ENCODE results near the gene SOX6. TPM values are rescaled to one million over a fixed set of nuclear protein-coding genes. Genes with fewer than 3 reads are reported as not detected.
"Not testable (repeated sequence)": the region's sequence is repeated elsewhere in the genome, so short reads cannot be mapped to it uniquely, and the experiment has no call there.

The SOX6 gene
- total and polyA plus RNA-seq, 7 donors = 0.61 to 47.6 (median 14.6) TPM

DNA sequence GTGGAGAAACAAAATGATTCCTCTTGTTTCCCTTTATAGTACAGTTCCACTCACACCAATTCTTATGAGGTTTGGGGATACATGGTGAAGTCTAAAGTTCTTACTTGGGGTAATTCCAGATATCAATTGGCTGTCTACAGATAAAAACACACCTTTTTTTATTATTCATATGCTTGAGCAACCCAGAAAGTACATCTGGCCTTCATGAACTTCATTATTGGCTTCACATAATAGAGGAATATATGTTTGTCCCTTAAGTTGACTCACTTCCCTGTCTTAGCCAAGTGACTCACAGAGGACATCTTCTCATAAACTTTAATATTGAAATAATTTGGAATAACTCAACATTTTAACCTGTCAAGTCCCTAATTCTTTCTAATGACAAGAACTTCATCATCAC, 36.3 kb upstream of the SOX6 start:
- Histone ChIP-seq H3K4me3 (no peak overlapping the region), H3K36me3 (ENCODE audit: insufficient read depth in 1 of 2, low read depth in 1 of 2) (no peaks in the 10 kb centered on the region), H3K27me3 (ENCODE audit: insufficient read depth in 3 of 3, low read length in 2 of 3) (no peaks in the 10 kb centered on the region), H3K27ac (peak overlapping the region; percentile 17), H3K4me1 (peaks cover 19% of the 10 kb centered on the region), H3K9me3 (no peaks in the 10 kb centered on the region)
- peak in 2 of 4 donors; percentile 60 to 63 for ATAC-seq
- DNase-seq = no peak
- TF ChIP-seq, protein P1, sequence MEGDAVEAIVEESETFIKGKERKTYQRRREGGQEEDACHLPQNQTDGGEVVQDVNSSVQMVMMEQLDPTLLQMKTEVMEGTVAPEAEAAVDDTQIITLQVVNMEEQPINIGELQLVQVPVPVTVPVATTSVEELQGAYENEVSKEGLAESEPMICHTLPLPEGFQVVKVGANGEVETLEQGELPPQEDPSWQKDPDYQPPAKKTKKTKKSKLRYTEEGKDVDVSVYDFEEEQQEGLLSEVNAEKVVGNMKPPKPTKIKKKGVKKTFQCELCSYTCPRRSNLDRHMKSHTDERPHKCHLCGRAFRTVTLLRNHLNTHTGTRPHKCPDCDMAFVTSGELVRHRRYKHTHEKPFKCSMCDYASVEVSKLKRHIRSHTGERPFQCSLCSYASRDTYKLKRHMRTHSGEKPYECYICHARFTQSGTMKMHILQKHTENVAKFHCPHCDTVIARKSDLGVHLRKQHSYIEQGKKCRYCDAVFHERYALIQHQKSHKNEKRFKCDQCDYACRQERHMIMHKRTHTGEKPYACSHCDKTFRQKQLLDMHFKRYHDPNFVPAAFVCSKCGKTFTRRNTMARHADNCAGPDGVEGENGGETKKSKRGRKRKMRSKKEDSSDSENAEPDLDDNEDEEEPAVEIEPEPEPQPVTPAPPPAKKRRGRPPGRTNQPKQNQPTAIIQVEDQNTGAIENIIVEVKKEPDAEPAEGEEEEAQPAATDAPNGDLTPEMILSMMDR (IDR thresholded peaks at IDR 0.05) = no peak
- intact Hi-C loops (cut with DNase I) = no loop called here

DNA sequence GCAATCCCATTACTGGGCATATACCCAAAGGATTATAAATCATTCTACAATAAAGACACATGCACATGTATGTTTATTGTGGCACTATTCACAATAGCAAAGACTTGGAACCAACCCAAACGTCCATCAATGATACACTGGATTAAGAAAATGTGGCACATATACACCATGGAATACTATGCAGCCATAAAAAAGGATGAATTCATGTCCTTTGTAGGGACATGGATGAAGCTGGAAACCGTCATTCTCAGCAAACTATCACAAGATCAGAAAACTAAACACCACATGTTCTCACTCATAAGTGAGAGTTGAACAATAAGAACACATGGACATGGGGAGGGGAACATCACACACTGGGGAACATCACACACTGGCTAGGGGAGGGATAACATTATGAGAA, 34.5 kb upstream of the SOX6 start:
- intact Hi-C loops (cut with DNase I); H3K27me3 ChIP-seq (ENCODE audit: insufficient read depth in 3 of 3, low read length in 2 of 3); ATAC-seq; H3K4me1 ChIP-seq; DNase-seq; H3K27ac ChIP-seq; H3K4me3 ChIP-seq; H3K9me3 ChIP-seq; H3K36me3 ChIP-seq (ENCODE audit: insufficient read depth in 1 of 2, low read depth in 1 of 2): not testable (repeated sequence)
- 80 to 85% (median 82%) methylated on average over 2 of the region's 2 CpGs for WGBS, 3 donors

DNA sequence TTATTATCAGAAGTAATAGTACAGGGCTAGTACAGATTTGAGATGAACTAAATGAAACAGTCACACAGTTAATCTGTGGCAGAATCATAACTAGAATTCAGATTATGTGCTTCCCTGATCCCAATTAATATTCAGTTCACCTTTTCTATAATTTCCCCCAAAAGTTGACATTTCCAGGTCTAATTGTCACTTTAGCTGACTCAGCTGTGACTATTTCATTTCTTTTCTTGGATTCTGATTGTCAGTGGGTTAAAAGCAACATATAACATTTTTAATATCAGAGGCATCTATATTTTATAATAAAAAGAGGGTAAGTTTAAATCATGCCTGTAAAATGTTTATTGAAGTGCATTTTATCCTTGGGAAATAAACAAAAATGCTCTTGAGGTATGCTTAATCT, 28.8 kb upstream of the SOX6 start:
- no peak for DNase-seq
- TF ChIP-seq, protein P1 (IDR thresholded peaks at IDR 0.05) = no peak
- no peaks in the 10 kb centered on the region for H3K4me1 ChIP-seq
- no peak overlapping the region for H3K27ac ChIP-seq
- intact Hi-C loops (cut with DNase I) = no loop called here
- H3K36me3 ChIP-seq (ENCODE audit: insufficient read depth in 1 of 2, low read depth in 1 of 2) = no peaks in the 10 kb centered on the region
- no peaks in the 10 kb centered on the region for H3K27me3 ChIP-seq (ENCODE audit: insufficient read depth in 3 of 3, low read length in 2 of 3)
- H3K4me3 ChIP-seq = no peak overlapping the region
- no peaks in the 10 kb centered on the region for H3K9me3 ChIP-seq
- no peak for ATAC-seq

DNA sequence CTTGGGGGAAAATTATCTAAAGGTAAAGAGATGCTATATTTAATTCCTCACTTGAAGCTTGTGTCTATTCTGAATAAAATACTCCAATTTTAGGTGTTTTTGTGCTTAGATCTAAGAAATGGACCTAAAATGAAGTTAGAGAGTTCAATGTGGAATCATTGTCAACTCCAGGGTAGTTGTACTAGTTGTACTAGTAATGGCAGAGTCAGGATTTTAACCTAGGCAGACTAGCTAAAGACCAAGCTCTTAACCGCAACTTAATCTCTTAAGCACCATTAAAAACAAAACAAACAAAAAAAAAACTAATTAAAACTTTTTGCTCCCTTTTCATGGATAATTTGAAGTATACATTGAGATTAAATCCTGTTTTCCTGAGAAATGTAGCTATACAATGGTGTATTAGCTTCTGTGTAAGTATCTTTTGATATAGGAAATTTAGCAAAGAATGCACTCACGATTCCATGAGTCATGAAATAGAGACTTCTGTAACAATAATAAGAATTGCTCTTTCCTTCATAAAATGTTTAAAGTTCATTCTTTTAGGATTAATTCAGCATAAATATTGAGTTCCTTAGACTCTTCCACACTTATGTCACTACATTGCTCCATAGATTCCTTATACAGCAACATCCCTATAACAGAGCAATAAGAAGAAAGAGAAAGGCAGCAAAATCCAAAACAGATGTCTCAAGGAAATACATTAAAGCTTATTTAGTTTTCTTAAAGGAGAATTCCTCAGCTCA, 26.5 kb upstream of the SOX6 start:
- H3K9me3 ChIP-seq = no peaks in the 10 kb centered on the region
- H3K4me3 ChIP-seq = no peak overlapping the region
- H3K36me3 ChIP-seq (ENCODE audit: insufficient read depth in 1 of 2, low read depth in 1 of 2) = no peaks in the 10 kb centered on the region
- TF ChIP-seq, protein P1 (IDR thresholded peaks at IDR 0.05) = no peak
- no peaks in the 10 kb centered on the region for H3K4me1 ChIP-seq
- no peak overlapping the region for H3K27ac ChIP-seq
- intact Hi-C loops (cut with DNase I) = no loop called here
- DNase-seq (no peak), ATAC-seq (no peak)
- no peaks in the 10 kb centered on the region for H3K27me3 ChIP-seq (ENCODE audit: insufficient read depth in 3 of 3, low read length in 2 of 3)
- 91 to 99% (median 95%) methylated on average over 2 of the region's 2 CpGs for WGBS, 3 donors

DNA sequence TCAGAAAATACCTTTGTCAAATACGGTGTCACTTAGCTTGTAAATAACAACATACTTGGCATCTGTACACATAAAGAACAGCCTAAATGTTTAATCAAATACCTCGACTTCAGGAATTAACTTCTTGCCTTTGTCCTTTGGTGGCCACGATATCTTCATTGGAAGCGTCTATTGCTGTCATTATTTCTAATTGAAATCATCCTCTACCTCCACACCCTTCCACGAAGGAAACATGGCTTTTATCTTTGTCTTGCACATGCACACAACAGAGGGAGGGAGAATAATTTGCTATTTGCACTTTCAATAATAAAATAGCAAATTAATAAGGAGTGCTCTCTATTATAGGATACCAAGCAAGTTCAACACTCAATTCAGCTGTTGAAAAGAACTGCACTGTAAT, 25.8 kb upstream of the SOX6 start:
- H3K9me3 ChIP-seq = no peaks in the 10 kb centered on the region
- TF ChIP-seq, protein P1 (IDR thresholded peaks at IDR 0.05) = no peak
- no peaks in the 10 kb centered on the region for H3K27me3 ChIP-seq (ENCODE audit: insufficient read depth in 3 of 3, low read length in 2 of 3)
- H3K27ac ChIP-seq = no peak overlapping the region
- no peak overlapping the region for H3K4me3 ChIP-seq
- H3K4me1 ChIP-seq = no peaks in the 10 kb centered on the region
- no peak for DNase-seq
- 66 to 81% (median 67%) methylated on average over 5 of the region's 5 CpGs for WGBS, 3 donors
- intact Hi-C loops (cut with DNase I) = no loop called here
- no peaks in the 10 kb centered on the region for H3K36me3 ChIP-seq (ENCODE audit: insufficient read depth in 1 of 2, low read depth in 1 of 2)
- no peak for ATAC-seq

All from psoas muscle (tissue), 8 donors.